Osteoblast (primary cell): ENCODE results near the gene MRPL12. TPM values are rescaled to one million over a fixed set of nuclear protein-coding genes. Genes with fewer than 3 reads are reported as not detected.

ENCODE experiments used
- DNase-seq: peaks from one replicate; pipeline ENCODE4 v3.0.0; 2011; ENCODE audit warnings: low spot score, mixed read lengths; ENCODE audit not compliant: insufficient read length; ENCODE audit errors: missing footprints
- H2AFZ ChIP-seq: 2 replicates; pipeline ENCODE4 v1.6.0; 2011; ENCODE audit warnings: mild to moderate bottlenecking, low read length
- H3K27ac ChIP-seq: 2 replicates; pipeline ENCODE4 v1.5.1; 2011; ENCODE audit warnings: mild to moderate bottlenecking, low read depth, low read length, moderate library complexity
- H3K27me3 ChIP-seq: 2 replicates; pipeline ENCODE4 v1.6.0; 2012; ENCODE audit warnings: mild to moderate bottlenecking, control low read depth, inconsistent platforms, low read length, moderate library complexity; ENCODE audit not compliant: insufficient read depth
- H3K36me3 ChIP-seq: 2 replicates; pipeline ENCODE4 v1.5.1; 2011; ENCODE audit warnings: mild to moderate bottlenecking, low read length, control low read depth, moderate library complexity; ENCODE audit not compliant: insufficient read depth
- H3K4me1 ChIP-seq: 2 replicates; pipeline ENCODE4 v1.5.1; 2011; ENCODE audit warnings: mild to moderate bottlenecking, low read length, control low read depth, moderate library complexity; ENCODE audit not compliant: insufficient read depth
- H3K4me2 ChIP-seq: 2 replicates; pipeline ENCODE4 v1.6.0; 2011; ENCODE audit warnings: mild to moderate bottlenecking, low read length; ENCODE audit not compliant: insufficient read depth
- H3K4me3 ChIP-seq: fragments of 200-600 bp; sonication (generic); 3 replicates; pipeline ENCODE4 v1.5.1; 2012; ENCODE audit warnings: mild to moderate bottlenecking, low read length, inconsistent platforms; ENCODE audit not compliant: insufficient read depth
- H3K79me2 ChIP-seq: 2 replicates; pipeline ENCODE4 v1.6.0; 2012; ENCODE audit warnings: mild to moderate bottlenecking, low read length, control low read depth, inconsistent platforms; ENCODE audit not compliant: insufficient read depth
- H3K9me3 ChIP-seq: 2 replicates; pipeline ENCODE4 v1.5.1; 2011; ENCODE audit warnings: low read depth, low read length, control low read depth
- H4K20me1 ChIP-seq: 2 replicates; pipeline ENCODE4 v1.6.0; 2012; ENCODE audit warnings: mild to moderate bottlenecking, low read length, control low read depth; ENCODE audit not compliant: insufficient read depth
- total RNA-seq: library from RNA; depleted of rRNA; stranded (reverse); fragments of >200 nt; gene quantifications from 2 replicates; pipeline ENCODE4 v1.2.3, GENCODE V29; 2012
- TF ChIP-seq, protein P1 (sequence below): IDR thresholded peaks from 2 replicates; pipeline ENCODE4 v1.5.1; 2011; ENCODE audit warnings: mild to moderate bottlenecking, low read depth, low read length, moderate library complexity; ENCODE audit errors: extremely low read depth

Gene MRPL12
- total RNA-seq, 1 donor, result 6.2 TPM

DNA sequence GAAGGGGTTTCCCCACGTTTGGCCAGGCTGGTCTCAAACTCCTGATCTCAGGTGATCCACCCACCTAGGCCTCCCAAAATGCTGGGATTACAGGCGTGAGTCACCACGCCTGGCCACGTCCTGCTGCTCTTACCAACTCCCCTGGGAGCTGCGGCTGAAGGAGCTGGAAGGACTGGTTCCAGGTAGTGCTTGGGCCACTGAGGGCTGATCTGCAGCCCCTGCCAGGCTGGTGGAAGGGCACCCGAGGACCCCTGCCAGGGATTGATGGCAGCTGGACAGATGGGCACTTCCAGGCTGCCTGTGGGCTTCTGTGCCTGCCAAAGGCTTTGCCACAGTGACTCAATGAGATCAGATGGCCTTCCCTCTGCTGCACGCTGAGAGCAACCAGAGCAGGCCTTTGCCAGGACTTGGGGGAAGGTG, 39.1 kb upstream of the MRPL12 start:
- no peaks in the 10 kb centered on the region for H3K27me3 ChIP-seq
- H2AFZ ChIP-seq, result no peak overlapping the region
- no peak overlapping the region for H3K27ac ChIP-seq
- peaks cover 13% of the 10 kb centered on the region for H3K4me1 ChIP-seq
- no peaks in the 10 kb centered on the region for H4K20me1 ChIP-seq
- TF ChIP-seq, protein P1, sequence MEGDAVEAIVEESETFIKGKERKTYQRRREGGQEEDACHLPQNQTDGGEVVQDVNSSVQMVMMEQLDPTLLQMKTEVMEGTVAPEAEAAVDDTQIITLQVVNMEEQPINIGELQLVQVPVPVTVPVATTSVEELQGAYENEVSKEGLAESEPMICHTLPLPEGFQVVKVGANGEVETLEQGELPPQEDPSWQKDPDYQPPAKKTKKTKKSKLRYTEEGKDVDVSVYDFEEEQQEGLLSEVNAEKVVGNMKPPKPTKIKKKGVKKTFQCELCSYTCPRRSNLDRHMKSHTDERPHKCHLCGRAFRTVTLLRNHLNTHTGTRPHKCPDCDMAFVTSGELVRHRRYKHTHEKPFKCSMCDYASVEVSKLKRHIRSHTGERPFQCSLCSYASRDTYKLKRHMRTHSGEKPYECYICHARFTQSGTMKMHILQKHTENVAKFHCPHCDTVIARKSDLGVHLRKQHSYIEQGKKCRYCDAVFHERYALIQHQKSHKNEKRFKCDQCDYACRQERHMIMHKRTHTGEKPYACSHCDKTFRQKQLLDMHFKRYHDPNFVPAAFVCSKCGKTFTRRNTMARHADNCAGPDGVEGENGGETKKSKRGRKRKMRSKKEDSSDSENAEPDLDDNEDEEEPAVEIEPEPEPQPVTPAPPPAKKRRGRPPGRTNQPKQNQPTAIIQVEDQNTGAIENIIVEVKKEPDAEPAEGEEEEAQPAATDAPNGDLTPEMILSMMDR, result no peak
- peaks cover 12% of the 10 kb centered on the region for H3K36me3 ChIP-seq
- no peak overlapping the region for H3K4me3 ChIP-seq
- DNase-seq, result peak; percentile 71
- H3K9me3 ChIP-seq, result no peaks in the 10 kb centered on the region
- no peak overlapping the region for H3K4me2 ChIP-seq
- peaks cover 32% of the 10 kb centered on the region for H3K79me2 ChIP-seq

DNA sequence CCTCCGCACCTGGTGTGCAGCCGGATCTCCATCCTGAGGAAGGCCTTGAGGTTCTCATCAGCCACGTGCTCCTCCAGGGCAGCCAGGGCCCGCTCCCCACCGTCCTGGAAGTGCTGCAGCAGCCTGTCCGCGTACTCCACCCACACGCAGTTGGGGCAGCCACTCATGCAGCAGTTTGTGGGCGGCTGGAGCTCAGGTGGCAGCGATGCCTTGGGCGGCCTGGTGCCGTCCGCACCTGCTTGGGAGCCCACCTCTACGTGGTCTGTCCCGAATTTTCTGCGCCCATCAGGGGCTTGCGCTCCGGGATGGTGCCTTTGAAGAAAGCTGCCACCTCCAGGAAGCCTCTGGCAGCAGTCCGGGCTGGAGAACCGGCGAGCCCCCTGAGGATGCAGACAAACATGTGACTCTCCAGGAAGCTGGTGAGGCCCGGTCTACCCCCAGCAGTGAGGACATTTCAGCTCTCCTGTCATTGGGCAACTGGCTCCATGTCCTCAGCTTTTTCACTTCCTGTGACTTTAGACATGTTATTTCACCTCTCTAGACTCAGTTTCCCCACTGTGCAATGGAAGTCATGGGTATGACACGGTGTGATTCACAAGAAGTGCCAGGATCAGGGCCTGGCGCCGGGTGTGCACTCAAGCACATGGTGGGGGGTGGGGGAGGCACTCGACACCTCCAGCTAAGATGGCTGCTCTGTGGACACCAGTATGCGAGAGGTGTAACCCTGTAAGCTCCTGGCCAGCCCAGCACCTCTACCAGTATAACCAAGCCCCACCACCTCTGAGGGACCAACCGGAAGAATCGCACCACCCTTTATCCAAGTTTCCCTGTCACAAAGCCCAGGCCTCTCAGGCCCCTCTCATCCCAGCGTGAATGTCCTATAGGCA, 37.7 kb upstream of the MRPL12 start:
- Histone ChIP-seq H3K4me1 (peaks cover 13% of the 10 kb centered on the region), H3K27me3 (no peaks in the 10 kb centered on the region), H3K27ac (peak overlapping the region; percentile 74), H4K20me1 (no peaks in the 10 kb centered on the region), H3K4me3 (peak overlapping the region; percentile 89), H3K4me2 (peak overlapping the region; percentile 98), H2AFZ (peak overlapping the region; percentile 90), H3K79me2 (peaks cover 35% of the 10 kb centered on the region), H3K9me3 (no peaks in the 10 kb centered on the region), H3K36me3 (peaks cover 16% of the 10 kb centered on the region)
- peak; percentile 89 for DNase-seq
- TF ChIP-seq, protein P1, result no peak

DNA sequence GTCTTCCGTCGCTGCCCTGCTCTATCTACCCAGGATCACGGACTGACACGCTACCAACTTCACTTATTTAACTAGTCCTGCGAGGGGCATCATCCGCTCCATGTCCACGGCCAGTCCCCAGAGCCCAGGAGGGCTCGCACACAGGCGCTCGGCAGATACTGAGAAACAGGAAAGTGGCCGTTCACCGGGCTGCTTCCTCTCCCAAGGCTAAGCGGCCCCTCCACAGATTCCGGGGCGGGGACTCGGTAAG, 37.1 kb upstream of the MRPL12 start:
- H3K4me1 ChIP-seq, result peaks cover 13% of the 10 kb centered on the region
- H4K20me1 ChIP-seq, result no peaks in the 10 kb centered on the region
- H3K9me3 ChIP-seq, result no peaks in the 10 kb centered on the region
- H3K27ac ChIP-seq, result peak overlapping the region; percentile 74
- peak; percentile 90 for DNase-seq
- TF ChIP-seq, protein P1, result no peak
- peak overlapping the region; percentile 90 for H2AFZ ChIP-seq
- H3K4me2 ChIP-seq, result peak overlapping the region; percentile 98
- H3K4me3 ChIP-seq, result peak overlapping the region; percentile 89
- H3K36me3 ChIP-seq, result peaks cover 16% of the 10 kb centered on the region
- H3K27me3 ChIP-seq, result no peaks in the 10 kb centered on the region
- H3K79me2 ChIP-seq, result peaks cover 35% of the 10 kb centered on the region

DNA sequence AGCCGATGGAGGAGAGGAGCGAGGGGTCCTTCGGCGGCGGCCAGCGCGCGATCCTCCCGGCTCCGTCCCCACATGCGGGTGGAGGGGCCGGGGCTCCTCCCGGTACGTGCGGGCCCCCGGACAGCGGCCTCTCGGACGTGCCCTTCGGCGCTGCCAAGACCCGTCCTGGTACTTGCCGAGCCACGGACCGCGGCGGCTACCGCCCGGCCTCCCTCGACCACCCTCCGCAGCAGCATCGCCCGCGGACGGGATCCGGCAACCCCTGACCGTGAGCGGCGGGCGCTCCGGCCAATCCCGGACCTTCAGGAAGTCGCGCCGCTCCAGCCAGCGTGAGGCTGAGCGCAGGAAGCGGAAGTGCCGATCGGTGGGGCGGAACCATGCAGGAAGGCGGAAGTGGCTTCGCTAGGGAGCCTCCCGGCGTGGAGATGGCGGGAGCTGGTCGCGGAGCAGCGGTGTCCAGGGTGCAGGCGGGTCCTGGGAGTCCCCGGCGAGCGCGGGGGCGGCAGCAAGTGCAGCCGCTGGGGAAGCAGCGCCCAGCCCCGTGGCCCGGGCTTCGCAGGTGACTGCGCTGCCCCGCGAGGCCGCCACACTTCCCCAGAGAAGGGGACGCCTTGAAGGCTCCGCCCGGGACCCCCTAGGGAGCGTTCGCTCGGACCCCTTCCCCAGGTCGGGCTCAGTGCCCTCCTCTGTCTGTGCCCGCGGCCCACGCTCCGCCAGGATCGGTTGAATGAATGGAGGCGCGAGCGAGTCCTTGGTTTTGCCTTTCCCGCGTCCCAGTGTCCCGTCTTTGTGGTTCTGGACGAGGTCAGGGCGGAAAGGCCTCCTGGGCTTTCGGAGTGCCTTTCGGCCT, 36.6 kb upstream of the MRPL12 start, which contains the start of the genes CCDC137 and OXLD1:
Gene CCDC137, plus strand, starts transcription at position 396 of the 850 bp plus-strand sequence. Its CDS starts 30 bp downstream, at position 426.
Gene OXLD1, minus strand, starts transcription at position 264 of the 850 bp plus-strand sequence. Its CDS starts 28 bp downstream, at position 236.
- peak within 1 kb of the TSS; percentile 89 for H3K4me3 ChIP-seq
- peak within 1 kb of the TSS; percentile 74 for H3K27ac ChIP-seq
- DNase-seq, result peak; percentile 100
- peak within 1 kb of the TSS; percentile 98 for H3K4me2 ChIP-seq
- H3K27me3 ChIP-seq, result no peaks in the 10 kb centered on the region
- H3K36me3 ChIP-seq, result peaks cover 20% of the 10 kb centered on the region
- peak within 1 kb of the TSS; percentile 90 for H2AFZ ChIP-seq
- H3K4me1 ChIP-seq, result peaks cover 13% of the 10 kb centered on the region
- no peaks in the 10 kb centered on the region for H3K9me3 ChIP-seq
- H3K79me2 ChIP-seq, result peaks cover 35% of the 10 kb centered on the region
- TF ChIP-seq, protein P1, result no peak
- H4K20me1 ChIP-seq, result no peaks in the 10 kb centered on the region
